IMR-90 (cell line): Measurements from ENCODE around the gene LCE1E.

Source experiments
- MAFK ChIP-seq: IDR thresholded peaks from 2 replicates; pipeline ENCODE4 v1.6.1; 2012; ENCODE audit warnings: low read depth, low read length, improper control_type of control experiment
- POLR2A ChIP-seq: IDR thresholded peaks from 2 replicates; pipeline ENCODE4 v1.6.1; 2012; ENCODE audit warnings: mild to moderate bottlenecking, low read depth, low read length
- RAD21 ChIP-seq: IDR thresholded peaks from 2 replicates; pipeline ENCODE4 v1.6.1; 2012; ENCODE audit warnings: low read length, improper control_type of control experiment
- RCOR1 ChIP-seq: IDR thresholded peaks from 2 replicates; pipeline ENCODE4 v1.6.1; 2012; ENCODE audit warnings: mild to moderate bottlenecking, low read length, improper control_type of control experiment; ENCODE audit not compliant: insufficient replicate concordance
- RFX5 ChIP-seq: IDR thresholded peaks from 2 replicates; pipeline ENCODE4 v1.8.0; 2012; ENCODE audit warnings: low read depth, mild to moderate bottlenecking, low read length, moderate library complexity
- TF ChIP-seq, protein P1 (sequence below): conservative IDR thresholded peaks from 2 replicates; pipeline ENCODE4 v1.5.1; 2012; ENCODE audit warnings: mild to moderate bottlenecking, low read depth, low read length, improper control_type of control experiment

DNA sequence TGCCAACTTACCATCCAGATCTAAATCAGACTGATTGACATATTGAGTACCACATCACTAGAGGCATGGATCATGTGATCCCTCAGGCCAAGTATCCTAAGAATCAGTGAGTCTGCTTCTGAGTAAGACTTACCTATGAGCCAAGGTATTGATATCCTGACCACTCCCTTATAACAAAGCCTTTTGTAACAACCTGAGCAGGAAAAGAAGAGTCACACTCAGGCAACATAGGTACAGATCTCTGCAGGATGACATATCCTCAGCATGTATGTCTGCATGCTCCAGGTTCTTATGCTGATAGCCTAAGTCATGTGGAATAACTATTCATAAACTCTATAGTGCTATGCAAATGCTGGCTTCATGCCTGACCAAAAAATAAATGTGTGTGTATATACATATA, 38.9 kb downstream of the LCE1E start:
- TF ChIP-seq MAFK = no peak
- TF ChIP-seq, protein P1, sequence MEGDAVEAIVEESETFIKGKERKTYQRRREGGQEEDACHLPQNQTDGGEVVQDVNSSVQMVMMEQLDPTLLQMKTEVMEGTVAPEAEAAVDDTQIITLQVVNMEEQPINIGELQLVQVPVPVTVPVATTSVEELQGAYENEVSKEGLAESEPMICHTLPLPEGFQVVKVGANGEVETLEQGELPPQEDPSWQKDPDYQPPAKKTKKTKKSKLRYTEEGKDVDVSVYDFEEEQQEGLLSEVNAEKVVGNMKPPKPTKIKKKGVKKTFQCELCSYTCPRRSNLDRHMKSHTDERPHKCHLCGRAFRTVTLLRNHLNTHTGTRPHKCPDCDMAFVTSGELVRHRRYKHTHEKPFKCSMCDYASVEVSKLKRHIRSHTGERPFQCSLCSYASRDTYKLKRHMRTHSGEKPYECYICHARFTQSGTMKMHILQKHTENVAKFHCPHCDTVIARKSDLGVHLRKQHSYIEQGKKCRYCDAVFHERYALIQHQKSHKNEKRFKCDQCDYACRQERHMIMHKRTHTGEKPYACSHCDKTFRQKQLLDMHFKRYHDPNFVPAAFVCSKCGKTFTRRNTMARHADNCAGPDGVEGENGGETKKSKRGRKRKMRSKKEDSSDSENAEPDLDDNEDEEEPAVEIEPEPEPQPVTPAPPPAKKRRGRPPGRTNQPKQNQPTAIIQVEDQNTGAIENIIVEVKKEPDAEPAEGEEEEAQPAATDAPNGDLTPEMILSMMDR = no peak
- no peak for TF ChIP-seq RFX5
- TF ChIP-seq POLR2A = no peak
- no peak for TF ChIP-seq RAD21
- TF ChIP-seq RCOR1 = no peak
